ENCODE measurements around the gene TMIGD3.

TMIGD3 gene

GRCh38 chr1:111474521-111474920, 28.9 kb downstream of the TMIGD3 start:
- no peak for DNase-seq (ENCODE audit: low read depth in 2 of 2)

GRCh38 chr1:111474106-111474505, 29.3 kb downstream of the TMIGD3 start:
- no peak for DNase-seq (ENCODE audit: low read depth in 2 of 2)

- no peak for DNase-seq (ENCODE audit: low read depth in 2 of 2)
Measured at GRCh38 chr1:111471538-111471937, 31.9 kb downstream of the TMIGD3 start.

GRCh38 chr1:111471012-111471411, 32.4 kb downstream of the TMIGD3 start:
- peak; percentile 26 to 48 for DNase-seq (ENCODE audit: low read depth in 2 of 2)

GRCh38 chr1:111470596-111470995, 32.8 kb downstream of the TMIGD3 start:
- DNase-seq (ENCODE audit: low read depth in 2 of 2): no peak

- no peak for DNase-seq (ENCODE audit: low read depth in 2 of 2)
Measured at GRCh38 chr1:111469539-111469938, 33.9 kb downstream of the TMIGD3 start.

- no peak for DNase-seq (ENCODE audit: low read depth in 2 of 2)
Measured at GRCh38 chr1:111468717-111469100, 34.7 kb downstream of the TMIGD3 start.

- DNase-seq (ENCODE audit: low read depth in 2 of 2): no peak
Measured at GRCh38 chr1:111467865-111468716, 35.3 kb downstream of the TMIGD3 start.

- DNase-seq (ENCODE audit: low read depth in 2 of 2): no peak
Measured at GRCh38 chr1:111466480-111466879, 37.0 kb downstream of the TMIGD3 start.

GRCh38 chr1:111465754-111466153, 37.7 kb downstream of the TMIGD3 start:
- no peak for DNase-seq (ENCODE audit: low read depth in 2 of 2)

GRCh38 chr1:111463029-111463683, 40.3 kb downstream of the TMIGD3 start:
- no peak for DNase-seq (ENCODE audit: low read depth in 2 of 2)

- no peak for DNase-seq (ENCODE audit: low read depth in 2 of 2)
Measured at GRCh38 chr1:111462370-111463028, 40.9 kb downstream of the TMIGD3 start.

GRCh38 chr1:111461765-111462164, 41.7 kb downstream of the TMIGD3 start:
- no peak for DNase-seq (ENCODE audit: low read depth in 2 of 2)

GRCh38 chr1:111455642-111456031, 47.8 kb downstream of the TMIGD3 start:
- no peak for DNase-seq (ENCODE audit: low read depth in 2 of 2)

- DNase-seq (ENCODE audit: low read depth in 2 of 2): no peak
Measured at GRCh38 chr1:111454859-111455641, 48.4 kb downstream of the TMIGD3 start.

GRCh38 chr1:111453706-111454105, 49.7 kb downstream of the TMIGD3 start:
- DNase-seq (ENCODE audit: low read depth in 2 of 2): no peak

GRCh38 chr1:111452581-111452980, 50.9 kb downstream of the TMIGD3 start:
- DNase-seq (ENCODE audit: low read depth in 2 of 2): no peak

- no peak for DNase-seq (ENCODE audit: low read depth in 2 of 2)
Measured at GRCh38 chr1:111450185-111450584, 53.2 kb downstream of the TMIGD3 start.

- DNase-seq (ENCODE audit: low read depth in 2 of 2): no peak
Measured at GRCh38 chr1:111449703-111450017, 53.8 kb downstream of the TMIGD3 start.

- DNase-seq (ENCODE audit: low read depth in 2 of 2): peak; percentile 89
Measured at GRCh38 chr1:111448918-111449702, 54.3 kb downstream of the TMIGD3 start, which contains the start of the genes ATP5PB and WDR77. TSS of gene ATP5PB (plus strand) at chr1:111449464. CDS start at chr1:111449542, 78 bp downstream. TSS of gene WDR77 (minus strand) at chr1:111449256. CDS start at chr1:111449169, 87 bp downstream.

- DNase-seq (ENCODE audit: low read depth in 2 of 2): no peak
Measured at GRCh38 chr1:111448482-111448917, 54.9 kb downstream of the TMIGD3 start.

All from stimulated activated CD4-positive, alpha-beta T cell treated with anti-CD3 and anti-CD28 coated beads, Interleukin-15, amount 100 ng/mL, for 48 hours (primary cell).